Suppressor macrophage (primary cell): Measurements from ENCODE around the gene UMODL1.
A peak's percentile ranks its signal among the peaks of the same experiment; 100 is the strongest.
"Not testable (repeated sequence)": the region's sequence is repeated elsewhere in the genome, so short reads cannot be mapped to it uniquely, and the experiment has no call there.

Experiments
- DNase-seq, 4 experiments: peaks; one replicate each; pipeline ENCODE4 v3.0.0-alpha.2; 2020 to 2022

UMODL1 gene

GRCh38 chr21:42059721-42060120 lies 11.4 kb upstream of the UMODL1 start:
- no peak for DNase-seq

DNA sequence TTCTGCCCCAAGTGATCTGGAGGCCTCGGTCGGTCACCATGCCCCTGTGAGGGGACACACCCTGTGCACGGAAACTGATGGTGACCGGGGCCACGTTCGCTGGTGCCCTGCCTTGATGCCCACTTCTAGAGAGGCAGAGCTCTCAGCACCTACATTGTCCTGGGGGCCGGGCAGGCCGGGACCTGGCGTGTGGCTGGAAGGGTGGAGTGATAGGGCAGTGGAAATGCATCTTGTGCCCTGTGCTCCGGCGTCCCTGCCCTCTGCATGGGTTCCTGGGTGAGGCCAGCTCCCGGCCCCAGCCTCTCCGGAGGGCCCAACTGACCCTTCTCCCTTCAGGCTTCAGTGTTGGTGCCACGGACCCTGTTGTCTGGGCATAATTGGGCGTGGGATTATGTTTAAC lies 11.0 kb upstream of the UMODL1 start:
- DNase-seq = no peak

DNA sequence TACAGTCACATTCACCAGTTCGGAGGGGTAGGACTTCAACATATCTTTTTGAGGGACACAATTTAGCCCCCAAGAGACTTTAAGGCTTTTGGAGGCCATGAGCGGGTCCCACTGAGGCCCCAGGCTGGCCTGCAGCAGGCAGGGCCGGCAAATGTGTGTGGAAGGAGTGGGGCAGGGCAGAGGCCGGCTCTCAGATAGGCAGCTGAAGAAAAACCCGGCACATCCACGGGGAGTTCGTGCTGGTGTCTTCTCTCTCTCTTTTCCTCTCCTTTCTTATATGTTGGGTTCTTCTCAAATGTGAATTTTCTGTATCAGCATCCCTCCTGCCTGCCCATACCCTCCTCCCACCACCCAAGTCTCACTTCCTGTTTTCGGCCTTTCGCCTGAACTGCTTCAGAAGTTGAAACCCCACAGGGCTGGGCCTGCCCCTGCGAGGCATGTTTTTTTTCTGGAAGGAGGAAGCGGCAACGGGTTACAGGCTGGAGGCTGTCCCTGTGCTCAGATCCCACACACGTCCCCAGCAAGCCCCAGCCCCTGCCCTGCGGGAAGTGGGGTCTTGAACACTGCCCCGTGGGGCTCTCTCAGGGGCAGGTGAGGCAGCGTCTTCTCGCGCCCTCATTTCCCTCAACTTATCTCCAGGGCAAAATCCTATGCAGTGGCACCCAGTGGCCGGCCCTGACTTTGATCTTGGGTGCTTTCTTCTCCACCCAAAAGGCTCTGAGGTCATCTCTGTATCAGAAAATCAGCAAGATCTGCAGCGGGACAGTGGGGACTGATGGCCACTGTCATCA lies 9.7 kb upstream of the UMODL1 start:
- DNase-seq = peak; percentile 90 to 97 (median 96)

DNA sequence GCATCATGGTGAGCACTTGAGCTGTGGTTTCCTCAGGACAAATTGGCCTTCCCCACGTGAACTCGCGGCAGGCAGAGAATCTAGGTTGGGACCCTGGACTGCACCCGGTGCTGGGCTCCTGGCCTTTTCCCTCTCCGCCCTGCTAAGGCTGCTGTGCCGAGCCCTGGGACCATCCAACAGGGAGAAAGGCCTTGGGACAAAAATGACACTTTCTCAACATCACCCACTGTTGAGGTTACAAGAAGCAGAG lies 9.2 kb upstream of the UMODL1 start:
- DNase-seq = peak in 1 of 4 experiments; percentile 15

GRCh38 chr21:42062236-42063022 lies 8.7 kb upstream of the UMODL1 start:
- DNase-seq = peak; percentile 84 to 93 (median 91)

DNA sequence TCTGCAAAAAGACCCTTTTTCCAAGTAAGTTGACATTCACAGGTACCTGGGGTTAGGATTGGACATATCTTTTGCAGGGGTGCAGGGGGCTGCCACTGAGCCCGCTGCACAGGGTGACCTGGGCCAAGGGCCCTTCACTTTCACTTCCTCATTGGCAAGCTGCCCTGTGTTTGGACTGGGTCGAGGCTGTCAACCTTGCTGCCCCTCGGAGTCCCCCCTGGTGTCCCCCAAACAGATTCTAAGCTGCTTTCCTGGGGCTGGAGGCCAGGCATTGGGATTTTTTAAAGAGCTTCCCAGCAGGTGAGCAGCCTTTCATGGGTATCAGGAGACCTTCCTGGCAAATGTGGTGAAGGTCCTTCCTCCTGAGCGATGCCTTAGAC lies 7.9 kb upstream of the UMODL1 start:
- peak; percentile 63 to 77 (median 72) for DNase-seq

DNA sequence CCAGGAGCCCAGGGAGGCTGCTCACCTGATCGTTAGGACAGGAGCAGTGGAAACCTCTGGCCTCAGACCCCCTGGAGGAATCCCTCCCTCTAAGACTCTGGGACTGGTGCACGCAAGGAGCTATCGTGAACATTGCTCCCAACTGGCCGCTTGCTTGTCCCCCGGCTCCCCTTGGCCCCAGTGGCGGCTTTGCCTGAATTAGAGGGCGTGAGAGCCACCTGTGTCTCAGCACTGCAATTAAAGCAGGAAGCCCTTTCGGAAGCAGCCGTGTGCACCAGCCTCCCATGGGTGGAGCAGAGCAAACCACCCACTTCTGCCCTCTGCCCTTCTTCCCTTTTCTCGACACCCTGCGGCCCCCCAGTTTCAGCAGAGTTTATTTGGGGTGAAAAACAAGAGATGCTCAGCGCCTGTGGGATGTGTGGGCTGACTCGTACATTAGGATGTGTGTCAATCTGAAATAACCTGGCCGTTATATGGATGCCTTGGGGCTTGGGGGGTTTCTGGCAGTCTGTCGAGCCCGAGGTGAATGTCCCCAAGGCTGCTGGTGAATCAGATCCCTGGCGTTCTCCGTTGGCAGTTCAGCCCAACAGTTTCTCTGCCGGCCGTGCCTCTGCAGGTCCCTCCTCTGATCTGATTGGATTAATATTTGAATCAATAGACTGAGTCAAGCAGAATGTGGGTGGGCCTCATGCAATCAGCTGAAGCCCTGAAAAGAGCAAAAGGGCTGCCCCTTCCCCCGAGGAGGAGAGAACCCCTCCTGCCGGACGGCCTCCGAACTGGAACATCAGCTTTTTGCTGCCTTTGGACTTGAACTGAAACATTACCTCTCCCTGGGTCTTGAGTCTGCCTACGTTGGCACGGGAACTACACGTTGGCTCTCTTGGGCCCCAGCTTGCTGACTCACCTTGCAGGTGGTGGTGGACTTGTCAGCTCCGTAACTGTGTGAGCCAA lies 7.3 kb upstream of the UMODL1 start:
- DNase-seq = peak; percentile 76 to 89 (median 88)

- DNase-seq = no peak
Observed at GRCh38 chr21:42066521-42066920, 4.6 kb upstream of the UMODL1 start.

DNA sequence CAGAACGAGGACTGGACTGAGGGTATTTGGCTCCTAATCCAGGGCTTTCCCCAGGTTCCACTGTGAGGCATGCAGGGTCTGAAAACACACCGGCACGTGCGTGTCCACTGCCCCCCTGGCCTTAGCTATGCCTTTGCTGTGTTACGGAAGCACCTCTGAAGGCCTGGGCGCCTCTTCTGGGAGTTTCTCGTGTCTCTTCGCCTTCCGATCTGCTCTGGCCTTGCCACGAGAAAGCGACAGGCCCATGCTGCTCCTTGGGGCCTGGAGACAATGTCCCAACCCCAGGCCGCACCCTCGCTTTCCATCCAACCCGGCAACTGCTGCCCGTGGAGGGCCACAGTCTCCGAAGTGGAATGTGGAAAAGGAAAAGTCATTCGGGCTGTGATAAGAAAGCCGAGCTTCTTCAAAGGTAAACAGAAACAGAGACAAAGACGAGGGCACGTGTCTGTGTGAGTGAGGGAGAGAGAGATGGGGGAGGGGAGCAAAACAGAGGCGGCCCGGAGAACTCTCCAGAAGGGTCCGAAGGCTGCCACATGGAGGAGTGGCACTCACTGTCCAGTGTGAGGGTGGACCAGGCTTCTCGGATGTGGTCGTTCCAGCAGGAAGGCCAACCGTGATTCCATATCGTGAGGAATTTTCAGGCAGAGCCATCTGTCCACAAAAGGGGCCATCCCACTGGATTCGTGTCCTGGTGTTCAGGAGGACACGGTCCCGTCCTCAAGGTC lies 3.4 kb upstream of the UMODL1 start:
- no peak for DNase-seq

GRCh38 chr21:42068256-42068545 lies 2.9 kb upstream of the UMODL1 start:
- DNase-seq = no peak

DNA sequence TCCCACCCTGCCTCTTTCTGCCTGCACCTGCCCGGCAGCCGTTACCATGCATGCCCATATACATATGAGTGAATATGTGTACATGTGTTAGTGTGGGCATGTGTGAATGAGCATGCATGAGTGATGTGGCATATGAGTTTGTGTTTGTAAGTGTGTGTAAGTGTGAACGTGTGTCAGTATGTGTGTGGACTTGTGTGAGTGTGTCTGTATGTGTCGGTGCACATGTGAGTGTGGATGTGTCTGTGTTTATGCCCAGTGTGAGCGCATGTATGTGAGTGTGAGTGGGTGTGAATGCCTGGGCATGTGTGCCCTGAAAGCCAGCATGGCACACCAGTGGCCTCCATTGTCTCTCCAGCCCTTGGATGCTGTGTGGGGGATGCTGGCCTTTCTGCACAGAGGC lies 2.5 kb upstream of the UMODL1 start:
- DNase-seq = no peak

DNA sequence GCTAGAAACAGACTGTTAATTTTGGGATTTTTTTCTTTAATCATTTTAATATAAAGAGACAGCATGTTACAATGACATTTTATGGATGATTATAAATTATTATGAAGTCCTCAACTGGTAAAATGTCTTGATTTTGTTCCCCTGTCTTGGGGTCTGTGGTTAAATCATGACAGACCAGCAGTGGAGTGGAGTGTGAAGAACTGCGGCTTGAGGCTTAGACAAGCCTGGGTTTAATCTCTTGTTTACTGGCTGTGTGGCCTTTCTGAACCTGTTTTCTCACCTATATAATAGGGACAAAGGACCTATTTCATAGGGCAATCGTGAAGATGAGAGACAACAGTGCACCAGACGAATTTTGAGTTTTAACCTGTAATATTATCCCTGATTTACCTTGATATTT lies 1.8 kb upstream of the UMODL1 start:
- DNase-seq = no peak

GRCh38 chr21:42069843-42070242 lies 1.3 kb upstream of the UMODL1 start:
- no peak for DNase-seq

GRCh38 chr21:42073145-42074099 lies 2.3 kb downstream of the UMODL1 start:
- no peak for DNase-seq

DNA sequence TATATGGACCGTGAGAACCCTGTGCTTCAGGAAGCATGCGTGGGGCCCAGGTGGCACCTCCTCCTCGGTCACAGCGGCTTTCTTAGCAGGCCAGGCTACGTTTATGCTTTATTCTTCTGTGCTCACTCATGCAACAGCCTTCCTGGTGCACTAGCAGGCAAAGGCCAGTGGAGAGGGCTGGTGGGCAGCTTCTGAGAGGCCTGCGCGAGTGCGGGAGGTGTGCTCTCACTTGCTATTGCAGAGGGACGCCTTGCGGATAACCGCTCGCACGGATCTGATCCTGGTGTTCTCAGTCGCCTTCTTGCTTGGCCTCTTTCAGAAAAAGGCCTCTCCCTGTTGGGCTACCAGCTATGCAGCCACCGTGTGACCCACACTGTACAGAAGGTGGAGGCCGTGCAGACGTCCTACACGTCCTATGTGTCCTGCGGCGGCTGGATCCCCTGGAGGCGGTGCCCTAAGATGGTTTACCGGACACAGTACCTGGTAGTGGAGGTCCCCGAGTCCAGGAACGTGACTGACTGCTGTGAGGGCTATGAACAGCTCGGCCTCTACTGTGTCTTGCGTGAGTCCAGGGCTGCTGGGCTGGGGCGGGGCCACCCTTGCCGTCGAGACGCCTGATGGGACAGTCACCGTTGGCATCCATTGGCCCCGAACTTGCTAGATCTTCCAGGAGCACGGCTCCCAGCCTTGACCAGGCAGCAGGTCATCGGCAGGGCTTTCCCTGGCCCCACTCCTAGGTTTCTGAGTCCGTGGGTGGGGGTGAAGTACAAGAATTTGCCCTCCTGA lies 4.8 kb downstream of the UMODL1 start:
- no peak for DNase-seq

DNA sequence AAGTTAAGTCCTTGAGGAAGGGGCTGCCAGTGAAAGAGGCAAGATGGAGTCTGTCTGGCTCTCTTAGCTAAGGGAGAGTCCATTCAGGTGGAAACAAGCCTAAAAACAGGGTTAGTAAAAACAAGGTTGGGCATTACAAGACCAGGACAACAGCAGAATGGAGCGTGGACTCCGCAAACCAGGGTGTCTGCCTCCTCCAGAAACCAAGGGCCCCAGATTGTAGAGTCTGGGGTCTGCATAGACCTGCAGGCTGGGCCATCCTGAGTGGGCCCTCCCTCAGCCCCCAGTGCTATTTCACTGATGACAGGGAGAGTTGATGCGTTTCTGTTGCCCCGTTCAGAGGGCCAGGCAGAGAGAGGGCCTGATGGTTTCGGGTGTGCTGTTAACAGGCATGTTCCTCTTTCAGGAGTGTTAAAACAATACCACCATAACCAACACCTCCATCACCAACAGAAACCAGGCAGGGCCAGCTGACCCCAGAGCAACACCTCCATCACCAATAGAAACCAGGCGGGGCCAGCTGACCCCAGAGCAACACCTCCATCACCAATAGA lies 6.6 kb downstream of the UMODL1 start:
- DNase-seq = not testable (repeated sequence)

DNA sequence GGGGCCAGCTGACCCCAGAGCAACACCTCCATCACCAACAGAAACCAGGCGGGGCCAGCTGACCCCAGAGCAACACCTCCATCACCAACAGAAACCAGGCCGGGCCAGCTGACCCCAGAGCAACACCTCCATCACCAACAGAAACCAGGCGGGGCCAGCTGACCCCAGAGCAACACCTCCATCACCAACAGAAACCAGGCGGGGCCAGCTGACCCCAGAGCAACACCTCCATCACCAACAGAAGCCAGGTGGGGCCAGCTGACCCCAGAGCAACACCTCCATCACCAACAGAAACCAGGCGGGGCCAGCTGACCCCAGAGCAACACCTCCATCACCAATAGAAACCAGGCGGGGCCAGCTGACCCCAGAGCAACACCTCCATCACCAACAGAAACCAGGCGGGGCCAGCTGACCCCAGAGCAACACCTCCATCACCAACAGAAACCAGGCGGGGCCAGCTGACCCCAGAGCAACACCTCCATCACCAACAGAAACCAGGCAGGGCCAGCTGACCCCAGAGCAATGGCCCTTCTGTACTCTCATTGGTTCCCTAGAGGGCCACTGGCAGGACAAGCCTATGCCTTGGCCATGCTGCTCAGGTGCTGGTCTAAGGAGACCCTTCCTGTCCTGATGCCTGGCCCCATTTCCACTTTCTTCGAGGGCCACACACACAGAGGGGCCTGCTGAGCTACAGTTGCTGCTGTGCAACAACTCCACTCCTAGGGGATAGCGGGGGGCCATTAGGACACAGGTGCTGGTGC lies 7.3 kb downstream of the UMODL1 start:
- DNase-seq = not testable (repeated sequence)

DNA sequence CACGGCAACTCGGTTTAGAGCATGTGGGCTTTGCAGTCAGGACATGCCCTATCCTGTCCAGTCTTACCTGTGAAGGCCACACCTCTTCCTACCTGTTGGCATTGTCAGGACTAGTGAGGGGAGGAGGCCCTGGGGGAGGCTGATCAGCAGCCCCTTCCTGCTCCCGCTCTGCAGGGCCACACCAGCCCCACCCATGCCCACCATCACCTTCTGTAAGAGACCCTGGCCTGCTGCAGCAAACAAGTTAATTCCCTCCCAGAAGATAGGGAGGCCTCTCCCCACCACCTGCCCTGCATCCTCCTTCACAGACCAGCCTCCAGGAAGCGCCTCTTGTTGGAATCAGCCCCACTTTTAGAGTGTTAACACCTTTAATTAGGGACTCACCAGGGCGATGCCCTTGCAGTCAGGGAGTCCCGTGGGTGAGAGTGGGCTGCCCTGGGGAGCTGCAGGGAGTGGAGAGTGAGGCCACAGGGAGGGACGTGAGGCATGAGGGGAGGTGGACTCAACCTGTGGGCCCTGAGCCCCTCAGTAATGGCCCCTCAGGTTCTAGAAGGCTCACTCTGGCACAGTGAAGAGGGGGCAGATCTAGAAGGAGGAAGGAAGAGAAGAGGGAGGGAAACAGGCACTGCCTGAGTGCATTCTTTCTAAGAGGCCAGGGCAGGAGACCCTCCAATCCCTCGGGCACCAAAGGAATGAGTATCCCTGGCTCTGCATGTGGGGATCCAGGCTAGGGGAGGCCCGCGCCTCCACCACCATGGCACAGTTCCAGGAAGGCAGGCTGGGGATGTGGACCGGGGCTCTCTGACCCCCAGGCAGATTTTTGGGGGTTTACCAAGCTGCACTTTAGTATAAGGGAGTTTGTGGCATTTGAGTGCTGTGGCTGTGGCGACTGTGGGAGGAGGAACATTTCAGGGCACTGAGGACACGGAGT lies 8.2 kb downstream of the UMODL1 start:
- peak in 1 of 4 experiments; percentile 31 for DNase-seq
